GM18520 (cell line): Measurements from ENCODE around the gene CAVIN1.
"Not testable (repeated sequence)": the region's sequence is repeated elsewhere in the genome, so short reads cannot be mapped to it uniquely, and the experiment has no call there.

Experiments
- ATAC-seq: cut with Tn5 transposase; IDR thresholded peaks from one replicate; pipeline ENCODE4 v1.9.1; 2021; ENCODE audit not compliant: unreplicated experiment

Gene CAVIN1

DNA sequence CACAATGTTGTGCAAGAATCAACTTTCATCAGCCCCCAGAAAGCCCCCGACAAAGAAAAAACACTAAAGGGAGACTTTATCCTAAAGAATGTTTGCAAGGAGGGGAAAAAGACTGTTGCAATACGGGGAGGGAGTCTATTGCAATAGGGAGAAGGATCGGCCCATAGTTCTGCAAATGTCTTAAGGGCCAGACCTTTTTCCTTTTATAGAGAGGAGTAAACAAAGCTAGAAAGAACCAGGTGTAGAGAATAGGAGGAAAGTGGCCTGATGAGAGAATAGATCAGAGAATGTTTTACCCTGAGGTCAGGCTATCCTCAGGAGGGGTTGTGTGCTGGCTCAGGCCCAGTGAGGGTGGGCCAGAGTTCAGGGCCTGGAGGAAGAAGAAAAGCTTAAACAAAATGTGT, 8.7 kb upstream of the CAVIN1 start:
- no peak for ATAC-seq

DNA sequence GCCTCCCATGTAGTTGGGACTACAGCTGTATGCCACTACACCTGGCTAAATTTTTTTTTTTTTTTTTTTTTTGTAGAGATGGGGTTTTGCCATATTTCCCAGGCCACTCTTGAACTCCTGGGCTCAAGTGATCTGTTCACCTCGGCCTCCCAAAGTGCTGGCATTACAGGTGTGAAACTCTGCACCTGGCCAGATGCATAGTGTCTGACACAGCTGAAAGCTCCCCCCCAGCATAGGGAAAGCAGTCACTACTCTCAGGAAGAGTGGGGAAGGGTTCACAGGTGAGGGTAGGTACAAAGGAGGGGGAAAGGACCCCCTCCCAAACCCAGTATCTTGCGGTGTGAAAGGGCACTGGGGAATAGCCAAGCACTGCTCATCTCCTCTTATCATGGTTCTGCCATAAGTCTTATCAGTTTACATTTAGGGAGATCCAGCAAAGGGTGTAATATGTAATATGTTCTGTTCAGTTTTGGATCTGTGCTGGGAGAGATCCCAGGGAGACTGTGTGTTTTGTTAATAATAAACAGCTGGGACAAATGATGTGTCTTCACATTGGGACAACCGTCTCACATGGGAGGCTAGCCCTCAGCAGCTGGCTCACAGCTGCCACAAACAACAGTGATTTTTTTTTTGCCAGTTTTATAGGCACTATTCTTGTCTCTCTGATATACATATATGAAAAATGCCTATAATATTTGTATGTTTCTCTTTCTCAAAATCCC, 6.8 kb upstream of the CAVIN1 start:
- no peak for ATAC-seq

DNA sequence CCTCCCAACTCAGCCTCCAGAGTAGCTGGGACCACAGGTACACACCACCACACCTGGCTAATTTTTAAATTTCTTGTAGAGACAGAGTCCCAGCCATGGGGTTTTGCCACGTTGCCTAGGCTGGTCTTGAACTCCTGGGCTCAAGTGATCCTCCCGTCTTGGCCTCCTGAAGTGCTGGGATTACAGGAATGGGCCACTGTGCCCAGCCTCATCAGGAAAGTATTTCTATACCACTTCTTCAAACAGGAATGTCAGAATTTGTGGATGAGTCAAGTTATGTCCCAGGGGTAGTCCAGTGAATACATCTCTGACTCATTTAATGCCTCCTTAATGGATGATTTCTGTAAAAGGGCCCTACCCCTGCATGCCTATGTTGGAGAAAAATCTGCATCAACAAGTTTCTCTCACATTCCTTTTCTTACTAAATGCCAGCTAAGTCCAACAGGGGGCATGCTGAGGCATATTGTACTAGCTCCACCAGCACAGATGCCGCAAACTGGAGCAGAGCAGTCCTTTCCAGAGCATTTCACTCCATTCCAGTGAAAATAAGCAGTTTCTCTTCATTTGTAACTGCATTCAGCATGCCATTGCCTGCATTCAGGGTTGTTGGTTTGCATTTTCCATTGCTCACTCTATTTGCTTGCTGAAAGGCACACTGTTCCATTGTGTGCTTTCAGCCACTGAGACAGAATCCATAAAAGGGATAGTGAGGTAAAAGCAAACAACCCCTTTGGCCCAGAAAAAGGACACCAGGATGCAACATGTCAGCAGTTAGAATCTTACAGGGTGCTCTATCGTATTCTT, 5.3 kb upstream of the CAVIN1 start:
- ATAC-seq = no peak

DNA sequence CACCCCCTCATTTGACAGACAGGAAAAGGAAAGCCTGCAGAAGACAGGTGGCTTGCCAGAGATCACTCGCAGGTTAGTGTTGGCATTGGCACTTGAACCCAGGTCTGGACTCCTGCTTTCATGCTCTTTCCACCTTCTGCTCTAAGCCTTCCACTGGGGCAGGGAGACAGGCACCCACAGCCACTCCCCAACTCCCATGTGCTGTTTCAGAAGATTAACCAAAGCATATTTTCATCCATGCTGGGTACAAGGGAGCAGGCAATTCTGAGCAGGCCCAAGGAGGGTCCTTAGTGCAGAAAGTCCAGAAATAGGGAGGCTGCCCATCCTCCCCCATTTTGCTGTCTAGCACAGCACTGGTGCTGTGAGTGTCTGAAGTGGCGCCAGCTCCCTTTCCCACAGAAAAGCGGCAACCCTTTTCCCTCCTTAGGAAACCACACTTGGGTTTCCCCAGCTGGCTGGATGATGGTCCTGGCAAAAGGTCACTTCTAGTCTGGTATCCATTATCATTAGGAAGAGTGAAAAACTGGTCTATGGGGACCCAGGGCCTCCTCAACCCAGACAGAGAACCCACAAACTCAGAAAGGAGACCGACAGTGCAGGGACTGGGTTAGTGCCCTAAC, 2.0 kb upstream of the CAVIN1 start:
- no peak for ATAC-seq

DNA sequence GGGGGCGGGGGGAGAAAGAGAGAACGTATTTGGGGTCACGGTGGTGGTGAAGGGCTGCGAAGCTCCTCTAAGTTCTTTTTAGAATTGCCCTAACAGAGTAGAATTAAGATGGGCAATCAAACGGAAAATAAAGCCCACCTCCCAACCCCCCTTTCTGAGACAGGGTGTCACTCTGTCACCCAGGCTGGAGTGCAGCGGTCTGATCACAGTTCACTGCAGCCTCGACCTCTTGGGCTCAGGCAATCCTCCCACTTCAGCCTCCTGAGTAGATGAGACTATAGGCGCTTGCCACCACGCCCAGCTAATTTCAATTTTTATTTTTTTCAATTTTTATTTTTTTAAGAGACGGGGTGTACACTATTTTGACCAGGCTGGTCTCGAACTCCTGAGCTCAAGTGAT, 710 bp upstream of the CAVIN1 start:
- no peak for ATAC-seq

DNA sequence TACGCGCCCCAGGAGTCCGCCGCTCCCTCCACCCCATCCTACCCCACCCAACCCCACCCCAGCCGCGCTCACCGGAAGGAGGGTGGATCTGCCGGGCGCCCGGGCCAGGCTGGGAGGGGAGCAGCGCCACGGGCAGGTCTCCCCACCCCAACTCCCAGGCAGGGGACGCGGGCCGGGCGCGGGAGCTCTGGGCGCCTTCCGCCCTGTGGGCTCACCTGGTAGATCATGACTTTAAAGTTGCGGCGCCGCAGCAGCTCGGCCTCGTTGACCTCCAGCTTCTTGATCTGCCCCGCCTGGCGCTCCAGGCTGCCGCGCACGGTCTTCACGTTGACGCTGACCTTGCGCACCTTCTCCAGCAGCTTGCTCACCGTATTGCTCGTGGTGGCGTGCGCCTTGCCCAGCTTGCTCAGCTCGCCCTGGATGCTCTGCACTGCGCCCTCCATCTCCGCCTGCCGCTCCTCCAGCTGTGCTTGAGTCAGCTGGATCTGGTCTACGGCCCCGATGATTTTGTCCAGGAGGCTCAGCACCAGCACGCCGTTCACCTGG, 571 bp downstream of the CAVIN1 start:
- ATAC-seq = no peak

DNA sequence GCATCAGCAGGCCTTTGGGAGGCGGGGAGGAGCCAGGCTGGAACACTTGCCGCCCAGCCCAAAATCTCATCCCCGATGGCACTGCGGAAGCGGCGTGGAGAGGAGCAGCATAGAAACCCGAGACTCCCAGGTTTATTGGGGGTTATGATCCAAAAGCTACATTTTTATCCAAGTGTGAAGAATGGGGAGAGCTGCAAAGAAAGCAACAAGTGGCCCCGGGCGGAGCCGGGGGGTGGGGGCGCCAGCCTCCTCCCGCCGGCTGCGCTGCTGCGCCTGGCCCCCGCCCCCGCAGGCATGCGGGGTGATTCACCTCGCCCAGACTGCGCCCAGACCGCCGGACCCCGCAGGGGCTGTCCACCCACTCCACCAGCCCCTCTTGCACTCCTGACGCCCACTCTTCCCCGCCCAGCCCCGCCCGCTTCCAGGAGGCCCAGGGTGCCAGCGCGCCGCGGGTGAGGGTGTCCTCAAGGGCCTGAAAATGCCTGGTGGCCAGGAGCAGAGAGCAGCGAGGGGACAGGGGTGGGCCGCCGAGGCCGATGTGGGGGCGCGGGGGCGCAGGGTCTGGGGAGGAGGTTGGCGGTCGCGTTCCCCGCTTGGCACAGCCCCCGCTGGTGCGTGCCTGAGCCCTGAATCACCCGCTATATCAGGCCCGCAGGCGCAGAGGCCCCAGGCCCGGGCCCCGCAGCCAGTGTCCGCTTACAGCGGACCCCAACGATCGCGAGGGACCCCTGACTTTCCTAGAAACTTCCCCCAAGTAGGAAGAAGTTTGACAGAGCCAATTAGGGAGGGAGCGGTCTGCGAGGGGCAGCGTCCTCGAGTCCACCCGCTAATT, 1.3 kb downstream of the CAVIN1 start:
- ATAC-seq = no peak

DNA sequence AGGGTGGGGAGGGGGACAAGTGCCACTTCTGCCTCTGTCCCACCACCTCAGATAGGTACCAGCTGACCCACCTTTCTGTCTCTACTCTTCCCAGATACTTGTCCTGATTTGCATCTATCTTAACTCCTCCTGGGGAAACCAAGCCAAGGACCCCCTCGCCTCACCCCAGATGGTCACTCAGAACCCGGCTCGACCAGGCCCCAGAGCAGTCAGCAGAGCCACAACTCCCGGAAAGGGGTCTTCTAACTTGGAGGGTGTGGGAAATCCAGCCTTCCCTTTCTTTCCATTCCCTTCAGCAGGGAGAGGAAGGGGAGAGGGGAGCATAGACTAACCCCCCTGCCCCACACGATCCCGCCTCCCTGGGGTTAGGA, 1.9 kb downstream of the CAVIN1 start:
- no peak for ATAC-seq

DNA sequence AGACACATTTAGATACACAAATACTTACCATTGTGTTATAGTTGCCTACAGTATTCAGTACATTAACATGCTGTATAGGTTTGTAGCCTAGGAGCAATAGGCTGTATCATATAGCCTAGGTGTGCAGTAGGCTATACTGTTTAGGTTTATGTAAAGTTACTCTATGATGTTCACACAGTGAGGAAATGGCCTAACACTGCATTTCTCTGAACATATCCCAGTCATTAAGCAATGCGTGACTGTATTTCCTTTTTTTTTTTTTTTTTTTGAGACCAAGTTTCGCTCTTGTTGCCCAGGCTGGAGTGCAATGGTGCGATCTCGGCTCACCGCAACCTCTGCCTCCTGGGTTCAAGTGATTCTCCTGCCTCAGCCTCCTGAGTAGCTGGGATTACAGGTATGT, 5.1 kb downstream of the CAVIN1 start:
- ATAC-seq = not testable (repeated sequence)

DNA sequence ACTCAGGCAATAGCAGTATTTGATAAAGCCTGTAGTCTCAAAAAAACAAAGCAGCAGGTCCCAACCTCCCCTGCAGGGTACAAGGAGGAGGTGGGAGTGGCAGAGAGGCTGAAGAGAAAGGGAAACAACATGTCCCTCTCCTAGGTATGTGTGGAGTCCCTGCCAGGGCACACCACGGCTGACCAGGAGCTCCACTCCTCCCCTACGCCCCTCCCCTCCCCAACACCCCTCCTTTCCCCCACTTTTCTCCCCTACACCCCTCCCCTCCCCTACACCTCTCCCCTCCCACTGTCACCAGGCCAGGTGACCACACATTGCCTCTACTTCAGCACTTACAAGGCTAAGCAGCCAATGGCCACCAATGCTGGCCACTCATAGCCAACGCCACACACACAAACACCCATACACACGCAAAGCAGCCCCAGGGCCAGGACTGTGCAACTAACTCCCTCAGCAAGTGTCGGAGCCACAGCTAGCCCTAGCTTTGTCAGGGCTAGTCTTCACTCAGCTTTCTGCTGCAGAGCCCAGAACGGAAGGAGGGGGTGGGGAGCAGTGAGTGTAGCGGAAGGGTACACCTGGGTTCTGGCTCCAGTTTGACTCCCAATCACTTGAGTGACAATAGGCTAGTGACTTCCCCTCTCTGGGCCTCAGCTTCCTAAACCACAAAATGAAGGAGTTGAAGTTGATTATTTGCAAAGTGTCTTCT, 8.2 kb downstream of the CAVIN1 start:
- no peak for ATAC-seq

DNA sequence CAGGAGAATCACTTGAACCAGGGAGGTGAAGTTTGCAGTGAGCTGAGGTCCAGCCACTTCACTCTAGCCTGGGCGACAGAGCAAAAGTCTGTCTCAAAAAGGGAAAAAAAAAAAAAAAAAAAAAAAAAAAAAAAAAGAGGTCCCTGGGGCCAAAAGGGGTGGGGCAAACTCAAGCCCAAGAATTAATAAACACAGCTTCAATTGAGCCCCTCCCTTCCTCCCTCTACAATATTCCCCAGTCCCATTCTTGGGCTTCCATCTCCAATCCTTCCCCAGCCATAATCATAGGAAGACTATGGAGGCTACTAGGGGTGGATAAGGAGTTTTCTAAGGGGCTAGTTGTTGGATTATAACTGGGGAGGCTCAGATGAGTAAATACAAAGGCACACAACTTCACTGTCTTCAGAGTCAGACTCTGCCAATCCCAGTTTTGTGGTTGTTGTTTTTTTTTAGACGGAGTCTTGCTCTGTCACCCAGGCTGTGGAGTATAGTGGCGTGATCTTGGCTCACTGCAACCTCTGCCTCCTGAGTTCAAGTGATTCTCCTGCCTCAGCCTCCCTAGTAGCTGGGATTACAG, 9.5 kb downstream of the CAVIN1 start:
- no peak for ATAC-seq

DNA sequence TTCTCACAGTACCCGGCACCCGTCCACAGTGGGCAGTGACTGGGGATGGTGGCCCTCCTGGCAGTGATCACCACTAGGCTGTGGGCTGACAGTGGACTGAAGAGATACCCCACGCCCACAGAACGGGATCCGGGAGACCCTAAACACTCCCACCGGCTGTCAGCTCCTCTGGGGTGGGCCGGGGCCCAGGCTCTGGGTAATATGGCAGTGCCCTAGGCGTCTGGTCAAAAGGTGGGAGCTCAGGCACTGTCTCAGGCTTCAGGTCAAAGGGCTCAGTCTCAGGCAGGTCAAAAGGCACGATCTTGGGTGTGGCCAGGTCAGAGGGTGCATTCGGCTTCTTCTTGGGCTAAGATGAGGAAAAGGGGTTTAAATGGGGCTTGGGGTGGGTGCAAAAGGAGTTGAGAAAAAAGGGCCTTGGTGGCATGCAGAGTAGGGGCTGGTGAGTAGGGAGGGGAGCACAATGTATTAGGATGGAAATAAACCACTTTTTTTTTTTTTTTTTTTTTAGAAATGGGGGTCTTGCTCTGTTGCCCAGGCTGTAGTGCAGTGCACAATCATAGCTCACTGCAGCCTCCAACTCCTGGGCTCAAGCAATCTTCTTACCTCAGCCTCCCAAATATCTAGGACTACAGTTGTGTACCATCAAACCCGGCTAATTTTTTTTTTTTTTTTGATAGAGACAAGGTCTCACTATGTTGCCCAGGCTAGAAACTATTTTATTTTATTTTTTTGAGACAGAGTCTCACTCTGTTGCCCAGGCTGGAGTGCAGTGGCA, 11.0 kb downstream of the CAVIN1 start:
- ATAC-seq = no peak

DNA sequence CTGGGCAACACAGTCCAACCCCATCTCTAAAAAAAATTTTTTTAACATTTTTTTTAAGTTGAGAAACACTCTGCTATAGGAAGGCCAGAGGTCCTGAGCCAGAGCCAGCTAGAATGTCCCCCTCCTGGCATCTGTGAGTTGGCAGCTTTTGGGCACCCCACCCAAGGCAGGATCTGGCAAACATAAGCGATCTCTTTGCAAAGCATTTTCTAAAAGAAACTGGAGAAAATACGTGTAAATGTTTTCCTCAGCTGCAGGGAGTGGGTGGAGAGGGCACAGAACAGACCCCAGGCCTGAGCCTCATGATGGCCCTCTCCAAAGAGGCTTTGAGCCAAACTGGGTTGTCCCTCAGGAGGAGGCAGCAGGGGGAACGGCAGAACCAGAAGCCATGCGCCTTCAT, 11.7 kb downstream of the CAVIN1 start:
- ATAC-seq = no peak

DNA sequence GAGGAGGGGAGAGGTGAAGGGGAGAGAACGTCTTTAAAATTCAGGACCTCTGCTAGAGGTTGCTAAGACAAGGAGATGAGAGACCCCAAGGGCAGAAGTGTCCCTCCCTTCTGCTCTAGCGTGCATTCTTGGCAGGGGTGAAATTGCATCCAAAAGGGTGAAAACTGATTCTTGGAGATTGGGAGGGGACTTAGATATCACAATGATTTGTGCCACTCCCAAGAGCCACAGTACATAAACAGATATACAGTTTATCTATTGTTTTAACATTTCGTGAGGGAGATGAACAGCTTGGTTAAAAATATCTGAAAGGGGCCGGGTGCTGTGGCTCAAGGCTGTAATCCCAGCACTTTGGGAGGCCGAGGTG, 12.8 kb downstream of the CAVIN1 start:
- no peak for ATAC-seq

DNA sequence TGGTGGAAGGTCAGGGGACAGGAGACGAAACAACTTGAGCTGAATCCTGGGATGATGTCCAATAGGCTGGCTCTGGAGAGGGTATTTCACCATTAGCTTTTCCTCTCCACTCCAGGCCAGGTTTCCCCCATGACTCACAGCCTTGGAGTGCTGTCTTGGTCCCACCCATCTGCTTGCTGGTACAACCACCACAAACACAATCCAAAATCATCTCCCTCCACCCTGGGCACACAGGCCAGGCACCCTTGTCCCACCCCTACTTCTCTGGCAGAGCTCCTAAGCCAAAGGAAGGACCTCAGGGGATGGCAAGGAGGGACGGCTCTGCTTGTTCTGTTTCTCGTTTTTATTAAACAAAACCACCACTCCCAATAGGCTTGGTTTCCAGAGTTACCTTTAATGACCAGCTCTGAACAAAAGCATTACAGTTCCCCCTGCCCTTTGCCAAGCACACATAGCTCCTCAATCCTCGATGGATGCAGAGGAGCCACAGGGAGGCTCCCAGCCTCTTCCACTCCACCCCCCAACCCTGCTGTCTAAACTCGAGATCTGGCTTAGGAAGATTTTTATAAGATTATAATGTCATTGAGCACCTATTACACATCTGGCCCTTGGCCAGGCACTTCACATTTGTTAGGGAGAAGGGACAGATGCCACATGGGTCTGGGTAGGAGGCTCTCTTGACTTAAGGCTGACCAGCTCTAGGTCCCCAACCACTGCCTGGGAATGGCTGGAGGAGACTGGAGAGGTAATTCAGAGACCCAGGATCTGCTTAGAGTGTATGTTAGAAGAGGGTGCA, 13.3 kb downstream of the CAVIN1 start:
- no peak for ATAC-seq

DNA sequence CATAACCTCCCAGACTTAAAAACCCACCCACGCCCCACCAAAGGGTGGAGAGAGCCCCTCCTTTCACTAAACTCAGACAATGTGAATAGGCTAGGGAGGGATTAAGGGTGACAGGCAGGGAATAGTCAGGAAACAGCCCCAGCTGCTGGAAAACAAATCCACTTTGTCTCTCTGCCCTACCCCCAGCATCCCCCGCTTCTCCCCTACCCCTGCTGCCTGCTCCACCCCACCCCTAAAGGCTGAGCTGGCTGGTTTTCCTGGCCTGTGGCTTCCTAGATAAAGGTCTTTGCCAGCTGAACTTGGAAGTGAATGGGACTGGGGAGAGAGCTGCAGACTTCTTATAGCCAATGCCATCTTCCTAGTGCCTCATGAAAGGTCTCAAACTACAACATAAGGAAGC, 15.0 kb downstream of the CAVIN1 start:
- no peak for ATAC-seq

DNA sequence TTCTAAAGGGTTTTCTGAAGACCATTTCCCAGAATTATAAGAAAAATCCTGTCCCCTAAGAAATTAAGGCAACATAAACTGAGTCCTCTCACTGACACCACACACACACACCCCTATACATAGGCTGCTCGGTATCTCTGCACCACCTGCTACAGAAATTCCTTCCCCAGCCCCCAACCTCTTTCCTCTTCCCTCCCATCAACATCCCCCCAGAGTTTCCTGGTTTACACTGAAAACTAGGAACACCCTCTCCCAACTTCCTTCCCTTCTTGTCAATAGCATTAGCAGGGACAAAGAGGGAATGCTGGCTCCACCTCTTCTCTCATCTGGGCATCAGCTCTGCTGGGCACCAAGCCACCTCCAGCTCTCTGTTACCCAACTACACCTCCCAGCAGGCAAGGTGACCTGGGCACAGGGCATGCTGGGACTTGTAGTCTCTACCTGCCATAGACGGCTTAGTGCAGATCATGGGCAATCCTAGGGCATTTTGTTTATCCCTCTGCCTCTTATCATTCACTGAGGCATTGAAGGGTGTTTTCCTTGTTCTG, 15.7 kb downstream of the CAVIN1 start:
- ATAC-seq = no peak

DNA sequence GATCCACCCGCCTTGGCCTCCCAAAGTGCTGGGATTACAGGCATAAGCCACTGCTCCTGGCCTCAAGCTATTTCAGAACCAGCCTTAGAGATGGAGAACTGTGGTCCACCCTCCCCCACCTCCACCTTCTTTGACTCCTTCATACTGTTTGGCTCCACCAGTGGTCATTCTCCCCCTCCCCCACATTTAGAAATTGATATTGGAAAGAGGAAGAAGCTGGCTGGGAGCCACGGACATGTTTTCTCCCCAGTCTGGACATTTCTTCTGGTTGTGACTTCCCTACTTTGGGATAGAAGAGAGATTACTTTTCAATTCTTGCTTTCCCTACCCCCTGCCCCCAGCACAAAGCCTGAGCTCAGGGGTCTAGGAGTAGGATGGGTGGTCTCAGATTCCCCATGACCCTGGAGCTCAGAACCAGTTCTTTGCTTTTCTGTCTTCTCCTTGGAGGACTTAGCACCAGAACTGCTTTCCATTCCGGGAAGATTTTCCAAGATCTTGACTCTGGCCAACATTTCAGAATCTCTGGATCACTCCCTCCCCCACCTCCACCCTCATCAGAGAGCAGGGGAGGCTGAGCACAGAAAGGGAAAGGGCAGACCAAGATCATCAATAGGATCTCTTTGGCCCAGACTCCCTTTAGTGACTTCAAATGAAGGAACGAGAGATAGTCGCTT, 16.3 kb downstream of the CAVIN1 start:
- ATAC-seq = no peak
